Tibial nerve (tissue), 4 donors: ENCODE results near the gene VAT1L. TPM values are rescaled to one million over a fixed set of nuclear protein-coding genes. Genes with fewer than 3 reads are reported as not detected.

Experiments
- DNase-seq, 2 donors: peaks; one replicate each; pipeline ENCODE4 v3.0.0-alpha.2; 2019; ENCODE audit warnings: low spot score in 2 of 2
- H3K27ac ChIP-seq, 4 donors: fragments of 200-600 bp; sonication (generic) in 3 of 4; one replicate each; pipeline ENCODE4 v1.5.1; 2017 to 2019; ENCODE audit warnings: mild to moderate bottlenecking in 1 of 4
- H3K27me3 ChIP-seq, 2 donors: fragments of 200-600 bp; sonication (generic) in 1 of 2; one replicate each; pipeline versions ENCODE4 v1.5.1 to v1.6.0; 2017 to 2019
- H3K36me3 ChIP-seq, 3 donors: fragments of 200-600 bp; sonication (generic); one replicate each; pipeline ENCODE4 v1.5.1; 2018 to 2019
- H3K4me1 ChIP-seq, 4 donors: fragments of 200-600 bp; sonication (generic) in 3 of 4; one replicate each; pipeline ENCODE4 v1.5.1; 2017 to 2019
- H3K4me3 ChIP-seq, 4 donors: fragments of 200-600 bp; sonication (generic) in 3 of 4; one replicate each; pipeline ENCODE4 v1.5.1; 2017 to 2019; ENCODE audit warnings: mild to moderate bottlenecking in 1 of 4, moderate library complexity in 1 of 4
- H3K9me3 ChIP-seq, 4 donors: fragments of 200-600 bp; sonication (generic) in 3 of 4; one replicate each; pipeline ENCODE4 v1.5.1; 2017 to 2019
- CTCF ChIP-seq, 5 experiments: fragments of 200-600 bp in 3 of 5; fragments of 450-650 bp in 2 of 5; sonication (generic) in 3 of 5; IDR thresholded peaks; one replicate each; pipeline ENCODE4 v1.5.1; 2016 to 2019; ENCODE audit warnings: antibody characterized with exemption in 5 of 5, mild to moderate bottlenecking in 3 of 5, moderate library complexity in 2 of 5
- EP300 ChIP-seq, 2 donors: sonication (generic); formaldehyde crosslinking; IDR thresholded peaks; one replicate each; pipeline ENCODE4 v1.6.1; 2017; ENCODE audit warnings: antibody characterized with exemption in 2 of 2, mild to moderate bottlenecking in 1 of 2
- POLR2A ChIP-seq, 2 donors: fragments of 450-650 bp; IDR thresholded peaks; one replicate each; pipeline ENCODE4 v1.6.1; 2017; ENCODE audit warnings: antibody characterized with exemption in 2 of 2, mild to moderate bottlenecking in 2 of 2, moderate library complexity in 2 of 2
- WGBS, 2 donors: methylation state at CpG; one replicate each; pipeline ENCODE4 v1.1.5; 2018; 5-methylcytosine and 5-hydroxymethylcytosine counted together
- total RNA-seq, 4 donors: library from RNA; depleted of rRNA; stranded (reverse); fragments of >200 nt; gene quantifications; one replicate each; pipeline ENCODE4 v1.1.0, GENCODE V29; 2016

Gene VAT1L
- total RNA-seq, 4 donors from 2014 or later: 7.2 to 21.6 (median 19.5) TPM

GRCh38 chr16:77899416-77899815, 111.1 kb downstream of the VAT1L start:
- Histone ChIP-seq H3K27me3 (no peaks in the 10 kb centered on the region), H3K4me1 (peaks cover 0 to 19% (median 5%) of the 10 kb centered on the region in 4 donors), H3K36me3 (no peaks in the 10 kb centered on the region), H3K27ac (no peak overlapping the region), H3K9me3 (no peaks in the 10 kb centered on the region), H3K4me3 (no peak overlapping the region)
- 90 to 93% methylated on average over 3 of the region's 3 CpGs for WGBS, 2 donors
- no peak for TF ChIP-seq CTCF (IDR thresholded peaks at IDR 0.05)
- TF ChIP-seq POLR2A (IDR thresholded peaks at IDR 0.05): no peak
- no peak for TF ChIP-seq EP300 (IDR thresholded peaks at IDR 0.05)
- no peak for DNase-seq

GRCh38 chr16:77905374-77905920, 117.1 kb downstream of the VAT1L start:
- Histone ChIP-seq H3K4me3 (no peak overlapping the region), H3K27me3 (no peaks in the 10 kb centered on the region), H3K36me3 (no peaks in the 10 kb centered on the region), H3K9me3 (no peaks in the 10 kb centered on the region), H3K27ac (no peak overlapping the region), H3K4me1 (no peaks in the 10 kb centered on the region)
- TF ChIP-seq CTCF (IDR thresholded peaks at IDR 0.05) (no peak), EP300 (IDR thresholded peaks at IDR 0.05) (no peak), POLR2A (IDR thresholded peaks at IDR 0.05) (no peak)
- WGBS, 2 donors: 77 to 79% methylated on average over 7 of the region's 7 CpGs
- no peak for DNase-seq

- Histone ChIP-seq H3K27ac (no peak overlapping the region), H3K36me3 (no peaks in the 10 kb centered on the region), H3K9me3 (no peaks in the 10 kb centered on the region), H3K4me3 (no peak overlapping the region), H3K4me1 (peaks cover 0 to 5% (median 0%) of the 10 kb centered on the region in 4 donors), H3K27me3 (no peaks in the 10 kb centered on the region)
- 74 to 82% methylated on average over 3 of the region's 3 CpGs for WGBS, 2 donors
- DNase-seq: no peak
- no peak for TF ChIP-seq CTCF (IDR thresholded peaks at IDR 0.05)
- TF ChIP-seq EP300 (IDR thresholded peaks at IDR 0.05): no peak
- TF ChIP-seq POLR2A (IDR thresholded peaks at IDR 0.05): no peak
Observed at GRCh38 chr16:77910021-77910420, 121.7 kb downstream of the VAT1L start.

GRCh38 chr16:77912617-77913016, 124.3 kb downstream of the VAT1L start:
- DNase-seq: no peak

More at GRCh38 chr16:77912617-77913016, 124.3 kb downstream of the VAT1L start:
- TF ChIP-seq POLR2A (IDR thresholded peaks at IDR 0.05): no peak
- TF ChIP-seq CTCF (IDR thresholded peaks at IDR 0.05): no peak
- TF ChIP-seq EP300 (IDR thresholded peaks at IDR 0.05): no peak
- Histone ChIP-seq H3K4me3 (no peak overlapping the region), H3K27ac (no peak overlapping the region), H3K9me3 (no peaks in the 10 kb centered on the region), H3K4me1 (peaks cover 0 to 5% (median 0%) of the 10 kb centered on the region in 4 donors), H3K36me3 (no peaks in the 10 kb centered on the region), H3K27me3 (no peaks in the 10 kb centered on the region)
- 84 to 88% methylated on average over 4 of the region's 4 CpGs for WGBS, 2 donors
